ENCODE measurements around the gene FGFR3. TPM values are rescaled to one million over a fixed set of nuclear protein-coding genes. Genes with fewer than 3 reads are reported as not detected.

Gene FGFR3
- total RNA-seq, 1 donor from 2014 or later, result 0.64 TPM

Other genes starting within 250 kb of the FGFR3 start
- 0.26 and 1.4 TPM in 2 replicates for gene FAM53A, start 109.0 kb upstream of the FGFR3 start, total RNA-seq
- gene SLBP, start 81.0 kb upstream of the FGFR3 start, total RNA-seq, result 49.3 and 56.8 TPM in 2 replicates
- 19.8 and 35.1 TPM in 2 replicates for gene TMEM129, start 72.0 kb upstream of the FGFR3 start, total RNA-seq
- gene TACC3, start 71.8 kb upstream of the FGFR3 start, total RNA-seq, result 9.6 and 13.9 TPM in 2 replicates
- gene LETM1, start 62.9 kb downstream of the FGFR3 start, total RNA-seq, result 68.3 and 76.4 TPM in 2 replicates
- 33.9 and 39.8 TPM in 2 replicates for gene NSD2, start 78.1 kb downstream of the FGFR3 start, total RNA-seq
- 10.4 and 12.9 TPM in 2 replicates for gene NELFA, start 215.7 kb downstream of the FGFR3 start, total RNA-seq

Data from dermis microvascular lymphatic vessel endothelial cell (primary cell).